ENCODE results near the gene BTF3L4. TPM values are rescaled to one million over a fixed set of nuclear protein-coding genes. Genes with fewer than 3 reads are reported as not detected.

The BTF3L4 gene
- total RNA-seq (10 to 100 TPM; 28.9 to 44.2 (median 33.1) TPM), polyA plus RNA-seq (10 to 100 TPM; 25.4 to 48.2 TPM)
- long read RNA-seq, donor 1, full-length matches to known transcripts: 31 of 33 reads
- long read RNA-seq, donor 1, partial matches to known transcripts: 1 of 33 reads
- long read RNA-seq, donor 1, other reads (novel, unspliced or antisense): 1 of 33 reads
- long read RNA-seq, donor 2, full-length matches to known transcripts: 161 of 169 reads
- long read RNA-seq, donor 2, partial matches to known transcripts: 3 of 169 reads
- long read RNA-seq, donor 2, other reads (novel, unspliced or antisense): 5 of 169 reads
- long read RNA-seq, donor 3, full-length matches to known transcripts: 31 of 33 reads
- long read RNA-seq, donor 3, partial matches to known transcripts: 1 of 33 reads
- long read RNA-seq, donor 3, other reads (novel, unspliced or antisense): 1 of 33 reads

DNA sequence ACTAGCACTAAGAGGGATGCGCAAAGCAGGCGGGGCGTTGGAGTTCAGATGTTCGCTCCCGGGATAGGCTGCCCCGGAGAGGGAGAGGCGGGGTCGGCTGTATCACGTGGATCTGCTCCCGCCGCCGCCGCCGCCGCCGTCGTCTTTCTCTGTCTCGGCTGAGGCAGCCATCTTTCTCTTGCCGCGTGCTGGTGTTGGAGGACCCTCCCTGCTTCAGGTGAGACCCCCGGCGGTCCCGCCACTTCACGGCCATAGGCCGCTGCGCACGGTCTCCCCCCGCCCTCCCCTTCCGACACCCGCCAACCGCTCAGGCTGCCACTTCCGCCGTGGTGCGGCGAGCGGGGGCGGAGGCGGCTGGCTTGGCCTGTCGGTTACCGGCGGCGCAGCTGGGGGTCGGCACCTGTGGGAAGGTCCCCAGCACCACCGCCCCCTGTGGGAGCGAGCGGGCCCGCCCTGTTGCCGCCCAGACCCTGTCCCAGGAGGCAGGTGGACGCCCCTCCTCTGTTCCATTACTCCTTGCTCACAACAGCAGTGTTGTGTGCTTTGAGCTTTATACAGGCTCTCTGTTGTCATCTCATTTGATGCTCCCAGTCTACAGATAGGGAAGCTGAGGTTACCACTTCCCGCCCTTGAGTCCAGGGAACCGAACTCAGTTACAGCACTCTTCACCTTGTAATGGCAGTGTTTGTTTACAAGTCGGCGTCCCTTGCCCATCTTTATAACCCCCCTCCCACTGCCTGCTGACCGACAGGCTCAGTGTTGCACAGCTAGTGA is at the start of gene BTF3L4:
Gene BTF3L4, plus strand, starts transcription at position 133 of the 774 bp plus-strand sequence. CDS start 3,553 bp downstream, outside the sequence.
- TF ChIP-seq POLR2A (IDR thresholded peaks at IDR 0.05) (peak in 1 of 2 donors; percentile 81), CTCF (IDR thresholded peaks at IDR 0.05) (peak in 1 of 12 donors; percentile 16)
- Histone ChIP-seq H3K36me3 (peaks cover 0 to 36% (median 25%) of the 10 kb centered on the region in 9 donors), H3K9me3 (no peaks in the 10 kb centered on the region), H3K27me3 (no peaks in the 10 kb centered on the region), H3K27ac (peak within 1 kb of the TSS; percentile 51 to 97 (median 90)), H3K4me1 (peaks cover 3 to 41% (median 34%) of the 10 kb centered on the region in 12 donors), H3K4me3 (peak within 1 kb of the TSS; percentile 63 to 97 (median 88))
- intact Hi-C loops (cut with DNase I): loop anchor here in 2 of 10 donors (1.0 to 5.0 kb wide), 3 partner anchors 23 to 641 kb away; partner anchors contain the start of genes COA7 (in 1 of the 2), KTI12 (in 1 of the 2) and NRDC (in 1 of the 2)
- 0 to 1% (median 1%) methylated on average over 25 to 54 of the region's 54 CpGs for WGBS, 4 donors
- ATAC-seq (peak; percentile 98), DNase-seq (peak; percentile 95 to 98 (median 96))

- 53 to 69% (median 58%) methylated on average over 5 of the region's 5 CpGs for WGBS, 4 donors
- Histone ChIP-seq H3K4me3 (no peak overlapping the region), H3K27me3 (peaks cover 0 to 49% (median 5%) of the 10 kb centered on the region in 9 donors), H3K27ac (no peak overlapping the region), H3K4me1 (no peaks in the 10 kb centered on the region), H3K9me3 (no peaks in the 10 kb centered on the region), H3K36me3 (no peaks in the 10 kb centered on the region)
- ATAC-seq: no peak
- intact Hi-C loops (cut with DNase I): no loop called here
- no peak for DNase-seq
- no peak for TF ChIP-seq CTCF (IDR thresholded peaks at IDR 0.05)
- TF ChIP-seq POLR2A (IDR thresholded peaks at IDR 0.05): no peak
These were observed 48.7 kb upstream of the BTF3L4 start for GRCh38 chr1:52007215-52008002.

DNA sequence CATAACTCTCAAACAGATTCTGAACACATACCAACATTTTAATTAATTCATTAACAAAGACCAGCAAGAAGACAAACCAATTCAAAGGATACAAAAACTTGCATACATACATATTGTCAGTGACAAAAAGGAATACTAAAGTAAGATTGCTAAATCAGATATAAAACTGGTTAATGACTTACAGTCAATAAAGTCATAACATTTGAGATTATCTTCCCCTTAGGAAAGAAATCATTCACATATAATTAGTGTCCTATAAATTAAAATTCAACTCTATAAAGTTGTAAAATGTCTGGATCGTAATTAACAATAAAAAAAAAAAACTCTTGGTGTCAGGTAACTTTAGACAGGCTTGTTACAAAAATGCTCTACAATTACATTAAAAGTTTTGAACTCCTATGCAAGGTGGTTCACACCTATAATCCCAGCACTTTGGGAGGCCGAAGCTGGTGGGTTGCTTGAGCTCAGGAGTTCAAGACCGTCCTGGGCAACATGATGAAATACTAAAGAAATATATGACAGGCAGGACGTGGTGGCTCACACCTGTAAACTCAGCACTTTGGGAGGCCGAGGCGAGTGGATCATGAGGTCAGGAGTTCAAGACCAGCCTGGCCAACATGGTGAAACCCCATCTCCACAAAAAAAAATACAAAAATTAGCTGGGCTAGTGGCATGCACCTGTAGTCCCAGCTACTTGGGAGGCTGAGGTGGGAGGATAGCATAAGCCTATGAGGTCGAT is 47.9 kb upstream of the BTF3L4 start:
- Histone ChIP-seq H3K27ac (no peak overlapping the region), H3K27me3 (peaks cover 0 to 49% (median 5%) of the 10 kb centered on the region in 9 donors), H3K36me3 (no peaks in the 10 kb centered on the region), H3K9me3 (no peaks in the 10 kb centered on the region), H3K4me3 (no peak overlapping the region), H3K4me1 (no peaks in the 10 kb centered on the region)
- ATAC-seq (no peak), DNase-seq (no peak)
- no peak for TF ChIP-seq CTCF (IDR thresholded peaks at IDR 0.05)
- TF ChIP-seq POLR2A (IDR thresholded peaks at IDR 0.05): no peak
- 86 to 90% (median 87%) methylated on average over 7 of the region's 7 CpGs for WGBS, 4 donors
- intact Hi-C loops (cut with DNase I): no loop called here
